Hepatocyte (in vitro differentiated cells): ENCODE data around the gene FGGY. TPM values are rescaled to one million over a fixed set of nuclear protein-coding genes. Genes with fewer than 3 reads are reported as not detected.

ENCODE experiments used
- DNase-seq: peaks from one replicate; pipeline ENCODE4 v3.0.0-alpha.2; 2016; ENCODE audit warnings: low spot score
- H2AFZ ChIP-seq: fragments of 200-600 bp; sonication (generic); 2 replicates; pipeline ENCODE4 v1.6.0; 2016; ENCODE audit warnings: antibody characterized with exemption, mild to moderate bottlenecking
- H3K27ac ChIP-seq: fragments of 200-600 bp; sonication (generic); 2 replicates; pipeline ENCODE4 v1.5.1; 2016; ENCODE audit warnings: mild to moderate bottlenecking
- H3K27me3 ChIP-seq: fragments of 200-600 bp; sonication (generic); 2 replicates; pipeline ENCODE4 v1.6.1; 2016
- H3K36me3 ChIP-seq: fragments of 200-600 bp; sonication (generic); replicated peaks from 2 replicates; pipeline ENCODE4 v1.5.1; 2016; ENCODE audit warnings: low read depth; ENCODE audit not compliant: insufficient read depth
- H3K4me1 ChIP-seq: fragments of 200-600 bp; sonication (generic); 2 replicates; pipeline ENCODE4 v1.5.1; 2016; ENCODE audit warnings: mild to moderate bottlenecking, moderate library complexity; ENCODE audit not compliant: insufficient read depth
- H3K4me2 ChIP-seq: fragments of 200-600 bp; sonication (generic); 2 replicates; pipeline ENCODE4 v1.6.0; 2016
- H3K4me3 ChIP-seq: fragments of 200-600 bp; sonication (generic); 2 replicates; pipeline ENCODE4 v1.5.1; 2016; ENCODE audit warnings: mild to moderate bottlenecking
- H3K79me2 ChIP-seq: fragments of 200-600 bp; sonication (generic); 2 replicates; pipeline ENCODE4 v1.6.0; 2017; ENCODE audit warnings: mild to moderate bottlenecking
- H3K9me2 ChIP-seq: fragments of 200-600 bp; sonication (generic); replicated peaks from 2 replicates; pipeline ENCODE4 v1.6.0; 2017; ENCODE audit warnings: mild to moderate bottlenecking; ENCODE audit not compliant: insufficient read depth
- H3K9me3 ChIP-seq: fragments of 200-600 bp; sonication (generic); 2 replicates; pipeline ENCODE4 v1.5.1; 2016; ENCODE audit warnings: low read depth, mild to moderate bottlenecking
- H4K20me1 ChIP-seq: fragments of 200-600 bp; sonication (generic); 2 replicates; pipeline ENCODE4 v1.6.0; 2016; ENCODE audit warnings: mild to moderate bottlenecking; ENCODE audit not compliant: insufficient read depth, poor library complexity, severe bottlenecking
- CTCF ChIP-seq: fragments of 200-600 bp; sonication (generic); IDR thresholded peaks from 2 replicates; pipeline ENCODE4 v1.5.1; 2016; ENCODE audit warnings: antibody characterized with exemption, mild to moderate bottlenecking; ENCODE audit not compliant: poor library complexity
- EZH2 ChIP-seq: fragments of 200-600 bp; sonication (generic); IDR thresholded peaks from 2 replicates; pipeline ENCODE4 v1.6.1; 2016; ENCODE audit warnings: antibody characterized with exemption, mild to moderate bottlenecking, borderline replicate concordance
- EZH2phosphoT487 ChIP-seq: fragments of 200-600 bp; sonication (generic); IDR thresholded peaks from one replicate; pipeline ENCODE4 v1.6.1; 2018; ENCODE audit warnings: antibody characterized with exemption, mild to moderate bottlenecking, low read depth, moderate library complexity; ENCODE audit not compliant: unreplicated experiment, severe bottlenecking
- WGBS: methylation state at CpG from one replicate; pipeline ENCODE4 v1.1.6; 2016; ENCODE audit warnings: low lambda C conversion rate; ENCODE audit errors: missing lambda C conversion rate; 5-methylcytosine and 5-hydroxymethylcytosine counted together
- polyA plus RNA-seq: library from polyadenylated mRNA; unstranded; fragments of >200 nt; fragmentation: Nextera tagmentation; extraction: Ambion mirVana; gene quantifications from 2 replicates; pipeline ENCODE4 v1.2.1, GENCODE V29; 2016
- total RNA-seq: library from RNA; depleted of rRNA; stranded (reverse); fragments of >200 nt; gene quantifications from 2 replicates; pipeline ENCODE4 v1.2.3, GENCODE V29; 2014

FGGY gene
- total and polyA plus RNA-seq, 2 experiments from 2014 or later, result 18.0 to 20.6 TPM

GRCh38 chr1:59265622-59266021 is 31.3 kb upstream of the FGGY start:
- no peak for TF ChIP-seq EZH2phosphoT487
- no peak for TF ChIP-seq CTCF
- TF ChIP-seq EZH2, result no peak
- 87% methylated on average over 4 of the region's 4 CpGs for WGBS
- H3K36me3 ChIP-seq, result no peaks in the 10 kb centered on the region
- no peak overlapping the region for H3K4me3 ChIP-seq
- H2AFZ ChIP-seq, result no peak overlapping the region
- no peak for DNase-seq
- no peak overlapping the region for H3K4me2 ChIP-seq
- no peaks in the 10 kb centered on the region for H3K9me3 ChIP-seq
- no peaks in the 10 kb centered on the region for H3K4me1 ChIP-seq
- H4K20me1 ChIP-seq, result no peaks in the 10 kb centered on the region
- no peak overlapping the region for H3K27ac ChIP-seq
- H3K27me3 ChIP-seq, result no peaks in the 10 kb centered on the region
- no peaks in the 10 kb centered on the region for H3K9me2 ChIP-seq
- no peaks in the 10 kb centered on the region for H3K79me2 ChIP-seq

- DNase-seq, result no peak
- H3K4me1 ChIP-seq, result no peaks in the 10 kb centered on the region
- no peak for TF ChIP-seq EZH2phosphoT487
- no peak for TF ChIP-seq CTCF
- no peak for TF ChIP-seq EZH2
- H3K36me3 ChIP-seq, result no peaks in the 10 kb centered on the region
- H3K27me3 ChIP-seq, result no peaks in the 10 kb centered on the region
- H3K4me2 ChIP-seq, result no peak overlapping the region
- H3K4me3 ChIP-seq, result no peak overlapping the region
- no peaks in the 10 kb centered on the region for H4K20me1 ChIP-seq
- WGBS, result 91% methylated on average over 4 of the region's 4 CpGs
- H3K9me2 ChIP-seq, result no peaks in the 10 kb centered on the region
- H3K79me2 ChIP-seq, result no peaks in the 10 kb centered on the region
- H3K9me3 ChIP-seq, result no peaks in the 10 kb centered on the region
- no peak overlapping the region for H2AFZ ChIP-seq
- H3K27ac ChIP-seq, result no peak overlapping the region
These were observed 30.5 kb upstream of the FGGY start for GRCh38 chr1:59266180-59266926.

GRCh38 chr1:59266927-59267293 is 30.0 kb upstream of the FGGY start:
- Histone ChIP-seq H3K4me3 (no peak overlapping the region), H3K4me1 (no peaks in the 10 kb centered on the region), H3K27ac (no peak overlapping the region), H3K27me3 (no peaks in the 10 kb centered on the region), H4K20me1 (no peaks in the 10 kb centered on the region), H2AFZ (no peak overlapping the region), H3K9me2 (no peaks in the 10 kb centered on the region), H3K9me3 (no peaks in the 10 kb centered on the region), H3K4me2 (no peak overlapping the region), H3K79me2 (no peaks in the 10 kb centered on the region), H3K36me3 (no peaks in the 10 kb centered on the region)
- TF ChIP-seq EZH2, result no peak
- TF ChIP-seq EZH2phosphoT487, result no peak
- TF ChIP-seq CTCF, result no peak
- no peak for DNase-seq
